Subcutaneous abdominal adipose tissue (tissue), 5 donors: Measurements from ENCODE around the gene BEGAIN.
"Not testable (repeated sequence)": the region's sequence is repeated elsewhere in the genome, so short reads cannot be mapped to it uniquely, and the experiment has no call there.

Experiments
- H3K27ac ChIP-seq: one replicate; pipeline ENCODE4 v1.7.0; 2013; ENCODE audit warnings: low read depth, mild to moderate bottlenecking, inconsistent platforms, low read length, moderate library complexity
- H3K27me3 ChIP-seq, 5 donors: one replicate each; pipeline ENCODE4 v1.7.0; 2013; ENCODE audit warnings: low read length in 5 of 5, inconsistent platforms in 1 of 5; ENCODE audit not compliant: control insufficient read depth in 5 of 5, insufficient read depth in 4 of 5
- H3K36me3 ChIP-seq, 5 donors: one replicate each; pipeline ENCODE4 v1.7.0; 2013; ENCODE audit warnings: low read length in 5 of 5; ENCODE audit not compliant: control insufficient read depth in 5 of 5, insufficient read depth in 5 of 5
- H3K4me1 ChIP-seq, 5 donors: one replicate each; pipeline ENCODE4 v1.7.0; 2013; ENCODE audit warnings: low read length in 5 of 5, mild to moderate bottlenecking in 3 of 5, moderate library complexity in 1 of 5; ENCODE audit not compliant: control insufficient read depth in 5 of 5, insufficient read depth in 5 of 5
- H3K4me3 ChIP-seq, 5 donors: one replicate each; pipeline ENCODE4 v1.7.0; 2013; ENCODE audit warnings: low read length in 5 of 5, low read depth in 1 of 5
- H3K9ac ChIP-seq, 5 donors: one replicate each; pipeline ENCODE4 v1.7.0; 2013; ENCODE audit warnings: low read length in 5 of 5, mild to moderate bottlenecking in 4 of 5, moderate library complexity in 3 of 5
- H3K9me3 ChIP-seq, 5 donors: one replicate each; pipeline ENCODE4 v1.7.0; 2013; ENCODE audit warnings: low read length in 5 of 5; ENCODE audit not compliant: control insufficient read depth in 5 of 5
- donor health status: healthy.
- donor health status: healthy.
- donor health status: healthy.
- donor health status: healthy.
- donor health status: healthy.

The BEGAIN gene

GRCh38 chr14:100523843-100524169, 63.4 kb downstream of the BEGAIN start:
- H3K9ac ChIP-seq = no peak overlapping the region

GRCh38 chr14:100523131-100523842, 63.9 kb downstream of the BEGAIN start:
- Histone ChIP-seq H3K9me3 (no peaks in the 10 kb centered on the region), H3K27ac (no peak overlapping the region), H3K27me3 (no peaks in the 10 kb centered on the region), H3K9ac (no peak overlapping the region), H3K4me3 (no peak overlapping the region), H3K4me1 (peaks cover 0 to 6% (median 6%) of the 10 kb centered on the region in 5 donors), H3K36me3 (peaks cover 0 to 27% (median 17%) of the 10 kb centered on the region in 5 donors)

More at GRCh38 chr14:100523843-100524169, 63.4 kb downstream of the BEGAIN start:
- Histone ChIP-seq H3K36me3 (peaks cover 0 to 27% (median 17%) of the 10 kb centered on the region in 5 donors), H3K4me3 (no peak overlapping the region), H3K27me3 (no peaks in the 10 kb centered on the region), H3K27ac (no peak overlapping the region), H3K4me1 (peaks cover 0 to 6% (median 6%) of the 10 kb centered on the region in 5 donors), H3K9me3 (no peaks in the 10 kb centered on the region)

GRCh38 chr14:100522616-100523099, 64.6 kb downstream of the BEGAIN start:
- Histone ChIP-seq H3K27ac (no peak overlapping the region), H3K9me3 (no peaks in the 10 kb centered on the region), H3K36me3 (peaks cover 0 to 24% (median 17%) of the 10 kb centered on the region in 5 donors), H3K27me3 (no peaks in the 10 kb centered on the region), H3K4me1 (peaks cover 0 to 6% (median 6%) of the 10 kb centered on the region in 5 donors), H3K9ac (no peak overlapping the region), H3K4me3 (no peak overlapping the region)

GRCh38 chr14:100506053-100506452, 81.2 kb downstream of the BEGAIN start:
- not testable (repeated sequence) for H3K27ac ChIP-seq, H3K4me3 ChIP-seq, H3K4me1 ChIP-seq, H3K9ac ChIP-seq, H3K27me3 ChIP-seq, H3K36me3 ChIP-seq
- H3K9me3 ChIP-seq = peaks cover 3 to 13% (median 11%) of the 10 kb centered on the region in 5 donors

- Histone ChIP-seq H3K27me3 (no peaks in the 10 kb centered on the region), H3K4me1 (no peaks in the 10 kb centered on the region), H3K4me3 (no peak overlapping the region), H3K36me3 (no peaks in the 10 kb centered on the region), H3K9me3 (peaks cover 3 to 13% (median 11%) of the 10 kb centered on the region in 5 donors), H3K27ac (no peak overlapping the region), H3K9ac (no peak overlapping the region)
These were observed 82.7 kb downstream of the BEGAIN start for GRCh38 chr14:100504372-100505078.

GRCh38 chr14:100503251-100503650, 84.0 kb downstream of the BEGAIN start:
- peaks cover 3 to 13% (median 11%) of the 10 kb centered on the region in 5 donors for H3K9me3 ChIP-seq
- H3K4me3 ChIP-seq = no peak overlapping the region
- H3K27ac ChIP-seq = no peak overlapping the region
- no peaks in the 10 kb centered on the region for H3K36me3 ChIP-seq
- H3K27me3 ChIP-seq = no peaks in the 10 kb centered on the region
- H3K4me1 ChIP-seq = no peaks in the 10 kb centered on the region
- H3K9ac ChIP-seq = no peak overlapping the region

- Histone ChIP-seq H3K27me3 (no peaks in the 10 kb centered on the region), H3K4me3 (no peak overlapping the region), H3K27ac (no peak overlapping the region), H3K9ac (no peak overlapping the region), H3K36me3 (no peaks in the 10 kb centered on the region), H3K4me1 (no peaks in the 10 kb centered on the region), H3K9me3 (peaks cover 3 to 13% (median 11%) of the 10 kb centered on the region in 5 donors)
These were observed 84.5 kb downstream of the BEGAIN start for GRCh38 chr14:100502622-100503220.

GRCh38 chr14:100500128-100500527, 87.1 kb downstream of the BEGAIN start:
- Histone ChIP-seq H3K27me3 (no peaks in the 10 kb centered on the region), H3K9ac (no peak overlapping the region), H3K4me3 (no peak overlapping the region), H3K27ac (no peak overlapping the region), H3K36me3 (no peaks in the 10 kb centered on the region), H3K9me3 (peaks cover 0 to 10% (median 4%) of the 10 kb centered on the region in 5 donors), H3K4me1 (no peaks in the 10 kb centered on the region)

- H3K9ac ChIP-seq = no peak overlapping the region
- H3K36me3 ChIP-seq = no peaks in the 10 kb centered on the region
- H3K27me3 ChIP-seq = no peaks in the 10 kb centered on the region
- H3K9me3 ChIP-seq = no peaks in the 10 kb centered on the region
- no peak overlapping the region for H3K27ac ChIP-seq
- no peaks in the 10 kb centered on the region for H3K4me1 ChIP-seq
- no peak overlapping the region for H3K4me3 ChIP-seq
These were observed 89.1 kb downstream of the BEGAIN start for GRCh38 chr14:100498068-100498467.

GRCh38 chr14:100495917-100496316, 91.3 kb downstream of the BEGAIN start:
- no peaks in the 10 kb centered on the region for H3K27me3 ChIP-seq
- no peak overlapping the region for H3K4me3 ChIP-seq
- H3K4me1 ChIP-seq = no peaks in the 10 kb centered on the region
- no peaks in the 10 kb centered on the region for H3K36me3 ChIP-seq
- no peaks in the 10 kb centered on the region for H3K9me3 ChIP-seq
- H3K27ac ChIP-seq = no peak overlapping the region
- no peak overlapping the region for H3K9ac ChIP-seq
